ENCODE measurements around the gene GSE1.

GRCh38 chr16:85633888-85634287 lies 20.8 kb downstream of the GSE1 start:
- no peak for TF ChIP-seq CTCF (IDR thresholded peaks at IDR 0.05)
- TF ChIP-seq POLR2AphosphoS5 (IDR thresholded peaks at IDR 0.05) = no peak
- no peak for TF ChIP-seq POLR2A (IDR thresholded peaks at IDR 0.05)
- TF ChIP-seq EP300 (IDR thresholded peaks at IDR 0.05; ENCODE audit: low read depth) = no peak
